NCI-H1048 (cell line): ENCODE measurements around the gene NVL.

Experiments used
- DNase-seq: peaks from one replicate; lab custom pipeline; 2025; lab: John Stamatoyannopoulos, UW

The NVL gene

GRCh38 chr1:224196813-224197600, 133.0 kb downstream of the NVL start:
- DNase-seq: no peak

- DNase-seq: no peak
Measured at GRCh38 chr1:224193319-224193966, 136.5 kb downstream of the NVL start.

- no peak for DNase-seq
Measured at GRCh38 chr1:224192082-224192788, 137.7 kb downstream of the NVL start.

- no peak for DNase-seq
Measured at GRCh38 chr1:224189561-224189960, 140.4 kb downstream of the NVL start.

GRCh38 chr1:224188286-224188685, 141.7 kb downstream of the NVL start:
- DNase-seq: no peak

- DNase-seq: no peak
Measured at GRCh38 chr1:224185208-224185607, 144.8 kb downstream of the NVL start.

GRCh38 chr1:224183591-224184312, 146.2 kb downstream of the NVL start:
- DNase-seq: no peak

GRCh38 chr1:224182866-224183590, 146.9 kb downstream of the NVL start, which contains the start of gene DEGS1:
Gene DEGS1, plus strand, starts transcription at chr1:224183240. Its CDS starts 97 bp downstream, at chr1:224183337.
- DNase-seq: peak; percentile 86

- DNase-seq: no peak
Measured at GRCh38 chr1:224182057-224182865, 147.7 kb downstream of the NVL start.

GRCh38 chr1:224181453-224181810, 148.5 kb downstream of the NVL start:
- no peak for DNase-seq

GRCh38 chr1:224180783-224181452, 149.1 kb downstream of the NVL start:
- no peak for DNase-seq

GRCh38 chr1:224178894-224179293, 151.1 kb downstream of the NVL start:
- no peak for DNase-seq

- no peak for DNase-seq
Measured at GRCh38 chr1:224177356-224177999, 152.5 kb downstream of the NVL start.
